HG03442 (cell line): ENCODE data around the gene CERK.

ENCODE experiments used
- ATAC-seq: cut with Tn5 transposase; IDR thresholded peaks from one replicate; pipeline ENCODE4 v1.9.1; 2021; ENCODE audit warnings: mild to moderate bottlenecking, moderate library complexity; ENCODE audit not compliant: unreplicated experiment

Gene CERK

DNA sequence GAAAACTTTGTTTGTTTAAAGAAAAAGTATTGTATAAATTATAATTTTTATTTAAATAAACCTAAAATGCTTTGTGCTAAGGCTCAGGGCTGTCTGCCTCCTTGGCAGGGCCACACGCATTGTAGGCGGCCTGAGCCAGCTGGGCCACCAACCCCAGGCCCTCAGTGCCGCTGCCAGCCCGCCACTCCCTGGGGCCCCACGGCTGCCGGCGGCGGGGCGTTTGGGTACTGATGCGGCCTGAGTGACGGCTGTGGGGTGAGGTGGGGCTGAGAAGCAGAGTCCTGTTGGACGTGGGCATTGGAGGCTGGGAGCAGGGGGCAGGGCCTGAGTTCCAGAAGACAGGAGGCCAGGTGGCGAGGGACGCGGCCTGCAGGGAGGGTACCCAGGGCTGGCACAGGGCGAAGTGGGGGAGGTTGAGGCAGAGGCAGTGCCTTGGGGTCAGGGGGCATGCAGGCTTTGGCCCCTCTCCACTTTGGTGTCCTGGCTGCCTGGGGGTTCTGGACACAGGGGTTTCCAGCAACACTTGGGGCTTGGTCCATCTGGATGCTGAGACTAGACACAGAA, 58.3 kb downstream of the CERK start:
- no peak for ATAC-seq

DNA sequence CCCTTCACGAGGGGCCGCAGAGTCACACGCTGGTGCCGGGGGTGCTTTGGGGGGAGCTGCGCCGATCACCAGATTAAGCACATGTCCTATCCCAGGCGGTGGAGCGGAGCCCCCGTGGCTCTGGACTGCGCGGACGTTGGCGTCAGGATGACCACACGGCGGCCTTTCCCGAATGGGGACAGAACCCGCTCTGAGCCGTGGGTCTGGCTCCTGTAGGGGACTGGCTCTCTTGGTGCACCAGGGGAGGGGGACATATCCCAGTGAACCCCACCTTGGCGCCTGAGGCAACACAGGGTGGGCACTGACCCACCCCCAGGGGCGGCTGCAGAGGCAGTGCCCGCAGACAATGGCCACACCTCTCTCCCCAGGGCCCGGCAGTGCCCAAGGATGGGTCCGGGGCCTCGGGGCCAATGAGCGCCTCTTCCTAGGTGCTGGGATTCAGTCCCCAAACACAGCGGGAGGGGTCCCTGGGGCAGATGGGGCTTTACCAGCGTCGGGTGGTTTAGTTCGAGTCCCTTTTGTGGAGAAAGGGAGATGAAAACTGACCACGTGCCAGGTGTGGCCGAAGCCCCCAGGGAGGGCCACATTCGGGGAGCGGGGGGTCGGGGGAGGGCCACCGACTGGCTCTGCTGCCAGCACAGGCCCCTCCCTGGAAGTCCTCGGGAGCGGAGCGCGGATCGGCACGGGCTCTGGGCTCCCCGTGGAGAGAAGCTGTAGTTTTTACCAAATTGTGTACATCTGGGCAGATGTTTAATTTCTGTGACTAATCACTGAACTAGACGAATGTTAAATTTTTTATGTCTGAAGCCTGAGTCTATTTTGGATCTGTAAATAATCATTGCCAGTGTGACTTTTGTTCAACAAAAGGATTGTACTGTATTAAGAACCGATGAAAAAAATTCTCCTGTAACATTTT, 59.0 kb downstream of the CERK start:
- no peak for ATAC-seq

DNA sequence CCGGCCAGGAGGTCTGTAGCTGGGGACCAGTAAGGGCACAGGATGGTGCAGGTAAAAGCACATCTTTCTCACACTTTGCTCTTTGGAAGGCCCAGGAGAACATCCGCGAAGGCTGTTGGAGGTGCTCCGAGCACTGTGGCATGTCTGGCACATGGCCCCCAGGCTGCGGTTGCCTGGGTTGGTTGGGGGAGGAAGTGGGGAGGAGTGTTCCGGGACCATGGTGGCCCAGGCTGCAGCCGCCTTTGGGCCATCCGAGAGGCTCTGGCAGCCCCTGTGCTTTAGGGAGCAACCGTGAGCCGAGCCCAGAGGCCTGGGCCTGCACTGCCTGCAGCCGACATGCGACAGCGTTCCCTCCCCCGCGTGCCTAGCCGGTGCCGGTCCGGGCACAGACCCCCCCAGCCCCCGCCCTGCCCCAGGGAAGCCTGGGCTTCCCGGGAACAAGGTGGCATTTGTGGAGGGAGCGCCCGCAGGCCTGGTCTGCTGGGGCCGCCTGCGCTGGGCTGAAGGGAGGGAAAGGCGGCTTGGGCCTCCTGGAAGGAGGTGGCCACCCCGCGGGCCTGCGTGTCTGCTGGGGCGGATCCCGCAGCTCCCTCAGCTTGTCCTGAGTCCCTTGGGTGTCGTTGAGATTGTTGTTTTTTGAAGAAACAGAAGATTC, 59.9 kb downstream of the CERK start:
- no peak for ATAC-seq

DNA sequence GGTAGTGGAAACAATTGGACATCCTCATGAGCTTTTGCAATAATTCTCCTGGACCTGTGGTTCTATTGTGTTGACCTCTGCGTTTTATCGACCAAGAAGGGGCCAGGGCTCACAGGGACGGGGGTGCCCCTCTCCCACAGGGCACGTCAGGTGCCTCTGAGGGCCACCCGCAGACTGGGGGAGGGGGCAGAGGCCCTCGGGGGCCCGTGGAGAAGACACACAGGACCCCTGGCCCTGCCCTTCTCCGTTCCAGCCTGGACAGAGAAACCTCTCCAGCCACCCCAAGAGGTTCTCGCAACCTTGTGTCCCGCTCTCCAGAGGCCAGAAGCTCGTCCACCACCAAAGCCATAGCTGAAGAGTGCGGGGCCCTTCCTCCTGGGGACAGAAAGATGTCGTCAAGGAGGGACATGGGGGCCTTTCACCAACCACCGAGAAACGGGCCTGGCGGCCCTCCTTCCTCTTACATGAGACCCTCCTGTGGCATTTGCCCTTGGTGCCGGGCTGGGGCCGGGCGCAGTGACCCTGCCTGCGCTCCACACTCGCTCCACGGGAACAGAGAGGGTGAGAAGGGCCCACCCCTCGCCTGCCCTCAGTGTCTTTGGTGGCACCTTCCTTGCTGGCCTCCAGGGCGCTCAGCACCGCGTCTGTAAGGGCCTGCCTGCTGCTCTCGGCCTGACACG, 60.6 kb downstream of the CERK start:
- ATAC-seq, result no peak

DNA sequence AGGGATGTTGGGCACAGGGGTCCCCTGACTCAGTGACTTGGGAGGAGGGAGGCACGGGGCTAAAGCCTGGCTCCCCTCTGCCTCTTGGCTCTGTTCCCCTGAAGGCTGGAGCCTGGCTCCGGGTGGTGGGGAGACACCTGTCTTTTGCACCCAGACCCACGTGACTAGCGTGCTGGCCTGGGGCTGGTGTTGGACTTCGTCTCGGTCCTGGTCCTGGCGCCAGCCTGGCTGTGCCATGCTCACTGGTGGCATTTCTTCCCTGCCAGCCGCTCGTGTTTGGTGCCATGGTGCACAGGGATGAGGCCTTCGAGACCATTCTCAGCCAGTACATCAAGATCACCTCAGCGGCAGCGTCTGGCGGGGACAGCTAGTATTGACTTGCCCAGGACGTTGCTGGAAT, 61.2 kb downstream of the CERK start:
- ATAC-seq, result no peak

DNA sequence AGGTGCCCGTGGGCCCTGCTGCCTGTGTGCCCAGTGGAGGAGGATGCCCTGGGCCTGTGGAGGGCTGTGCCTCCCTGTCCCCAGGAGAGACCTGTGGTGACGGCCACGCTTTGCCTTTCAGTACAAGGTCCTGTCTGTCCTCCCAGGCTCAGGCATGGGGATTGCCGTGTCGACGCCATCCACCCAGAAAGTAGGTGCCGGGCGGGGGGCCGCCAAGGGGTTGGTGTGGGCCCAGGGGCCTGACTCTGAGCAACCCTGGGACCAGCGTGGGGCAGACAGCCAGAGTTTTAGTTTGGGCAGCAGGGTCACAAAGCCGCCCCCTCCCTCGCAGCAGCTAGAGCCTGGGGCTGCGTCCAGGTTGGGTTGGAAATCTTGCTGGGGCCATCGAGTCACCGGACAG, 61.6 kb downstream of the CERK start:
- no peak for ATAC-seq

DNA sequence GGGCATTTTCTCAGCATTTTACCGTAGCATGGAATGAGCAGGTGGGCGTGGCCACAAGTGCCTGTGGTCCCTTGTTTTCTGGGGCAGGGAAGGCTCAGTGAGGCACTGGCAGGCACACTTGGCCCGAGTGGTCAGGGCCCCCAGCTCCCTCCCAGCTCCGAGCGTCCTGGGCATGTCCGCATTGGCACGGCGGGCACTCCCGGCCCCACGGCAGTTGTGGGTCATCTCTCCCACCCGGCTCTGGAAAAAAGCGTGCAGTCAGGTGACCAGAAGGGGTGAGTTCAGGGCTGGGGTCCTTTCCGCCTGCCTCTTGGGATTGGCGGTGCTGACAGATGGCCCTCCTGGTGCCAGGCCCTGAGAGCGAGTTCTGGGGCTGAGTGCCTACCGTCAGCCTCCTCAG, 62.1 kb downstream of the CERK start:
- ATAC-seq, result no peak

DNA sequence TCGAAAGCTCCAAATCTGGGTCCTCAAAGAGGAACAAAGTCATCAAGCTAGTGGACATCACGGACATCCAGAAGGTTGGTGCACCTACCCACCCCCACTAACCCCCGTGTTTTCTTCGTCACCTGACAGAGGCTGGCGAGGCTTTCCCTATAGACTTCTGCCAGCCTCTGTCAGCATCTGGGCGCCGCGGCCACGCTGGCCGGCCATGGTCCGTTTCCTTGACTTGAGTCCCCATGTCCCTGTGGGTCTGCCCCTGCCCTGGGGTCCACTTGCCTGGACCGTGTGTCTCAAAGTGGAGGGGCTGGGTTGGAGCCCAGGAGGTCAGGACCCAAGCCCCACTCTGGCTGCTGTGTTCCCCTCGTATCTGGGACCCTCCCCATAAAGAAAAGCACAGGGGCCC, 62.6 kb downstream of the CERK start:
- ATAC-seq, result no peak

DNA sequence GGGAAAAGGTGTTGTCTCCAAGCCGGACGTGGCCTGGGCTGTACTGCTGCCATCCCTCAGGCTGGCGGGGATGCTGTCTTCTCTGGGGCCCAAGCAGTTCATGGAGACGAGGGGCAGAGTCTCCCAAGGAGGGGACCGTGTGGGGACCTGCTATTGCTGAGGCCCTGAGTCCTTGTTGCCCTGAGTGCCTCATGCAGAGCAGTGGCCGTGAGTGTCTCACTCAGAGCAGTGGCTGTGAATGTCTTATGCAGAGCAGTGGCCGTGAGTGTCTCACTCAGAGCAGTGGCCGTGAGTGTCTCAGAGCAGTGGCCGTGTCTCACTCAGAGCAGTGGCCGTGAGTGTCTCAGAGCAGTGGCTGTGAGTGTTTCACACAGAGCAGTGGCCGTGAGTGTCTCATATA, 63.1 kb downstream of the CERK start:
- no peak for ATAC-seq

DNA sequence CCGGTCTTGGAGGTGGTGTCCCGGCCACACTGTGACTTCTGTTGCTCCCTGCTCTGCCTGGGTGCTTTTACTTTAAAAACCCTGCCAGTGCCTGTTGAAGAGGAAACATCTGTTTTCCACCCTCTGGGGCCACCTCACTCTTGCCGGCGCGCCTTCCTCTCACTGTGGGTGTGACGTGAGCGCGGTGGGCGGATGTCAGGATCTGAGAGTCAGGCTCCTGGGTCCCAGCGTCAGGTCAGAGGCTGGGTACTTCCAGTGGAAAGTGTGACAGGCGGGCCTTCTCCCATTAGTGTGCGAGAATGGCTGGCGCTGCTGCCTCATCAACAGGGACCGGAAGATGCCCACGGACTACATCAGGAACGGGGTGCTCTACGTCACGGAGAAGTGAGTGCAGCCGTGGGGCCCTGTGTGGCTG, 63.7 kb downstream of the CERK start:
- no peak for ATAC-seq

DNA sequence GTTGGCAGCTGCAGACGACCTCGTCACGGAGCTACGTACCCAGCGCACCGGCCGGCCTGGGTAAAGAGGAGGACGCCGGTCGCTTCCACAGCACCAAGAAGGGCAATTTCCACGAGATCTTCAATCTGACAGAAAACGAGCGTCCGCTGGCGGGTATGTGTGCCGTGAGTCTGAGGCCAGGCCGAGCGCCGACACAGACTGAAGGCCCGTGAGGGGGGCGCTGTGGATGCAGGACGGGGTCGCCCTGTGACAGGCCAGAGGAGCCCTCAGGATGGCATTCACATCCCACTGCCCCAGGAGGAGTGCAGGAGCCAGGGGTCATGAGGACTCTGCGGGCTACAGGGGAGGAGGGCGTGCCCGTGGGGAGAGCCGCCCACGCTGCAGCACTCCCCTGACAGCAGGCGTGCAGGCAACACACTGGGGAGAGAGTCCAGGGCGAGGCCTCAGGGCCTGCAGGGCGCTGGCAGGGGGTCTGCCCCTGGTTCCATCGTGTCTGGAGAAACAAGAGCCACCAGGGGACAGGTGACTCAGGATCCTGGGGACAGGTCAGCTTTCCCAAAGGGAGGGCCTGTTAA, 64.3 kb downstream of the CERK start:
- no peak for ATAC-seq

DNA sequence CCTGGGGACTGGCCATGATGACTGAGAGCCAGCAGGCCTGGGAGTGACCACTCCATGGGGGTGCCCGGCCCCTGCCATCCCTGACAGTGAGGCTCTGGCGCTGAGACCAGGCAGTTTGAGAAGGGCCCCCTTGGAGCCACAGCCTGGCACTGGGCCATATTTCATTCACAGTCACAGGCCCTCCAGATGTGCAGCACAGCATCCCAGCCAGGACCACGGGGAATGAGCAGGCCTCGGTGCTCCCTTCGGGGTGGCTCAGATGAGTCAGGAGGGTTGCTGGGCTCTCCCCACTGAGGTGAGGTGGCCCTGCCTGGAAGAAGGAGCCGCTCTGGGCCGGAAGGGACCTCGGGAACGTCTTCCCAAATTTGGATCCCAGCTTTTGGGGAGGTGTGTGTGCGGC, 64.8 kb downstream of the CERK start:
- ATAC-seq, result no peak

DNA sequence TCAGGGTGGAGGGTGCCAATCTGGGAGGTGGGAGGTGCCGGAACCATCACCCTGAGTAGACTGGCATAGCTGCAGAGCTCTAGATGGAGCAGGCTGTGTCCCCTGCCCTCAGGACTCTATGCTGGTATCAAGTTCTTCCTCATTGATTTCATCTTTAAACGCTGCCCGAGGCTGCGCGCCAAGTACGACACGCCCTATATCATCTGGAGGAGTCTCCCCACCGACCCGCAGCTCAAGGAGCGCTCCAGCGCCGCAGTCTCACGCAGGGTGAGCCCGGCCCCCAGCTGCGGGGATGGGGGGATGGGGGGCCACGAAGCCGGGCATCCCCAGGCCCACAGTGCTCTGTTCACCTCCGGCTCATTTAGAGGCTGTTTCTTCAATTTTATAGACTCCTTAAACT, 65.3 kb downstream of the CERK start:
- ATAC-seq, result no peak

DNA sequence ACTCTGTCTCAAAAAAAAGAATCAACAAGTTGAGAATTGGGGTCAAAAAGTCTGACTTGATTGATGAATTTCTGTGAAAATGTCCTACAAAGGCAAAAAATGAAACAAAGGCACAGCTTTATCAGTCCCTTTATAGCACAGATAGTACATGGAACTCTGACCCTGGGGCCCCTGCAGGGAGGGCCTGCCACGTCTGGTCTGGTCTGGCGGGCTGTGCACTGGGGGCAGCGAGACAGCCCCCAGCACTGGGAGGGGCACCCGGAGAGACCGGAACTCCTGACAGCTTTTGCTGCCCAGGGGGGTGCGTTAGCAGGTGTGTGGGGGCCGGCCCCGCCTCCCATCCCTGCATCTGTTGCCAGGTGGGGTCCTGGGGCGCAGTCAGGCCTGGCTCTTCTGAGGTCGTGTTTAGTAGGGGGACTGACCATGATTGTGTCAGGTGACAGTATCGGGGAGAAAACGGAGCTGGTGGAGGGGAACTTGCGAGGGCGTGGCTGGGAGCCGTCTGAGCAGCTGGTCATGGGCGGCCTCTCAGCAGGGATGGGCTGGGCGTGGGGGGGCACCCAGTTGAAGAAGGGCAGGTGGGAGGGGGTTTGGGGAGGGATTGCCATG, 66.1 kb downstream of the CERK start:
- ATAC-seq, result no peak

DNA sequence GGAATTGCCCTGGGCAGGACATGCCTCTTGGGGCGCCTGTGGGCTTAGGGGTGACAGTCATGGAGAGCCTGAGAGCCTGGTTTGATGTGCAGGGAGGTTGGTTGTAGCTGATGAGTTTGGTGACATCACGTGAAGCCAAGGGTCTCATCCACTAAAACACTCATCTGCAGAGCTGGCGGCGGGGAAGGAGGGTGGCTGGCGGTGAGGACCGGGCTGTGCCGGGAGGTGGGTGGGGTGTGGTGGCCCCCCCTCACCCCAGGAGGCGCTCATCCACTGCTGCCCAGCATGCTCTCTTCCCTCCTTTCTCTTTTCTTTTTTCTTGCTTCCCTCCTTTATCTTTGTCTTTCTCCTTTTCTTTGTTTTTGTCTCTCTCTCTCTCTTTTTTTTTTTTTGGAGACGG, 68.9 kb downstream of the CERK start:
- no peak for ATAC-seq

DNA sequence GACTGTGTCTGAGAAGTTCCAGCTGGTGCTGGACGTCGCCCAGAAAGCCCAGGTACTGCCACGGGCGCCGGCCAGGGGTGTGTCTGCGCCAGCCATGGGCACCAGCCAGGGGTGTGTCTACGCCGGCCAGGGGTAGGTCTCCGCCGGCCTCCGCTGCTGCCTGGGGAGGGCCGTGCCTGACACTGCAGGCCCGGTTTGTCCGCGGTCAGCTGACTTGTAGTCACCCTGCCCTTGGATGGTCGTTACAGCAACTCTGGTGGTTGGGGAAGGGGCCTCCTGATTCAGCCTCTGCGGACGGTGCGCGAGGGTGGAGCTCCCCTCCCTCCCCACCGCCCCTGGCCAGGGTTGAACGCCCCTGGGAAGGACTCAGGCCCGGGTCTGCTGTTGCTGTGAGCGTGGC, 69.9 kb downstream of the CERK start:
- no peak for ATAC-seq

DNA sequence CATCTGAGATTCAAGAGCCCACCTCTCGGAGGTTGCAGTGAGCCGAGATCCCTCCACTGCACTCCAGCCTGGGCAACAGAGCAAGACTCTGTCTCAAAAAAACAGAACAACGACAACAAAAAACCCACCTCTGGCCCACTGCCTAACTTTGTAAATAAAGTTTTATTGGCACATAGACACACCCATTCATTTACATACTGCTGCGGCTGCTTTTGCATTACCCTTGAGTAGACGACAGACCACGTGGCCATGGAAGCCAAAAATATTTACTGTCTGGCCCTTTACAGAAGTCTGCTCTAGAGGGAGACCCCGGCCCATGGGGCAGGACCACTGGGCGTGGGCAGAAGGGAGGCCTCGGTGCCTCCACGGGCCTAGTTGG, 70.8 kb downstream of the CERK start:
- ATAC-seq, result no peak

DNA sequence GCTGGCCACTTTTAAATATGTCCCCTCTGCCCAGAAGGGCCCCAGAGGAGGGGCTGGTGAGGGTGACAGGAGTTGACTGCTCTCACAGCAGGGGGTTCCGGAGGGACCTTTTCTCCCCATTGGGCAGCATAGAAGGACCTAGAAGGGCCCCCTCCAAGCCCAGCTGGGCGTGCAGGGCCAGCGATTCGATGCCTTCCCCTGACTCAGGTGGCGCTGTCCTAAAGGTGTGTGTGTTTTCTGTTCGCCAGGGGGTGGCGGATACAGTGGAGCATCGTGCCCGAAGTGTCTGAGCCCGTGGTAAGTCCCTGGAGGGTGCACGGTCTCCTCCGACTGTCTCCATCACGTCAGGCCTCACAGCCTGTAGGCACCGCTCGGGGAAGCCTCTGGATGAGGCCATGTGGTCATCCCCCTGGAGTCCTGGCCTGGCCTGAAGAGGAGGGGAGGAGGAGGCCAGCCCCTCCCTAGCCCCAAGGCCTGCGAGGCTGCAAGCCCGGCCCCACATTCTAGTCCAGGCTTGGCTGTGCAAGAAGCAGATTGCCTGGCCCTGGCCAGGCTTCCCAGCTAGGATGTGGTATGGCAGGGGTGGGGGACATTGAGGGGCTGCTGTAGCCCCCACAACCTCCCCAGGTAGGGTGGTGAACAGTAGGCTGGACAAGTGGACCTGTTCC, 71.3 kb downstream of the CERK start:
- no peak for ATAC-seq

DNA sequence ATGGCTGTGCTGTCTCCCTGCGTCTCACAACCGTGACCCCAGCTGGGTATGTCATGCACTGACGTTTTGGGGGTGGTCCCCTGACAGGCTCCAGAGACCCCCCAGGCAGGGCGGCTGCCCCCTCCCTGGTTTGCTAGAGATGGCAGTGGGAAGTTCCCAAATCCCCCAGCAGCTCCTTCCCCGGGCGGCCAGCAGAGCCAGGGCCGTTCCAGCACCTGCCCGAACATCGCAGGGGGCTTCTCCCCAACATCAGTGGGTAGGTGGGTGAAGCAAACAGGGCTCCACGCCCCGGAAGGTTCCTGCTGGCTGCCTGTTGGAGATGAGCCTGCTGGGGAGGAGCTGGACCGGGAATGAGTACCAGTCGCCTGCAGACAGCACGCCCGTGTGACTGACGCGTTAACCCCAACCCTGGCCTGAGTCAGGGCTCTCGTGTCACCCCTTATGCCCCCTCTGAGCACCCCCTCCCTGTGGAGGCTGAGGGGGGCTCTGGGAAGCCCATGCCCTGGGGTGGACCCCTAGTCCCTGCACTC, 72.2 kb downstream of the CERK start:
- ATAC-seq, result no peak

DNA sequence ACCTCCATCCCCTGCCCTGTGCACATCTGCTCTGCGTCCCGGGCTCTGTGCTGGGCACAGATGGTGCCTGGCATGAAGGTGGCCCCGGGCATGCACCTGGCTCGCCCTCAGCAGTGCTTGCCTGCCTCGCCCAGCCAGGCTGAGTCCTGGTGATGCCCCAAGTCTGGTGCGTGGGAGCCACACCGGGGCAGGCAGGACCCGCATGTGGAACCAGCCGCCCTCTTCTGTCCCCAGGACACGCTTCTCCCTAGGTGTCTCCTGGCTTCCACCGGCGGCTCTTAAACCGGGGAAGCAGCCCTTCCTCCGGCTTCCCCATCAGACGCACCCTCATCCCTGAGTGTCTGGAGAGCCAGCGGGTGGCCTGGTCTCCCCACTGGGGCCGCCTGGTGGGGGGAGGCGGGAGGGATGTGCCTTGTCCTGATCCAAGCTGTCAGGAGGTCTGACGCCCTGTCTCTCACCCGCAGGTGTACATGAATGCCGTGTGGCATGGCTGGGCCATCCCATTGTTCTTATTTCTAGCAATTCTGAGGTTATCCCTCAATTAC, 72.8 kb downstream of the CERK start:
- ATAC-seq, result no peak
